ENCODE measurements around the gene MYBPH. TPM values are rescaled to one million over a fixed set of nuclear protein-coding genes. Genes with fewer than 3 reads are reported as not detected.

MYBPH gene
- total and polyA plus RNA-seq, 3 experiments from 2014 or later, result not detected

DNA sequence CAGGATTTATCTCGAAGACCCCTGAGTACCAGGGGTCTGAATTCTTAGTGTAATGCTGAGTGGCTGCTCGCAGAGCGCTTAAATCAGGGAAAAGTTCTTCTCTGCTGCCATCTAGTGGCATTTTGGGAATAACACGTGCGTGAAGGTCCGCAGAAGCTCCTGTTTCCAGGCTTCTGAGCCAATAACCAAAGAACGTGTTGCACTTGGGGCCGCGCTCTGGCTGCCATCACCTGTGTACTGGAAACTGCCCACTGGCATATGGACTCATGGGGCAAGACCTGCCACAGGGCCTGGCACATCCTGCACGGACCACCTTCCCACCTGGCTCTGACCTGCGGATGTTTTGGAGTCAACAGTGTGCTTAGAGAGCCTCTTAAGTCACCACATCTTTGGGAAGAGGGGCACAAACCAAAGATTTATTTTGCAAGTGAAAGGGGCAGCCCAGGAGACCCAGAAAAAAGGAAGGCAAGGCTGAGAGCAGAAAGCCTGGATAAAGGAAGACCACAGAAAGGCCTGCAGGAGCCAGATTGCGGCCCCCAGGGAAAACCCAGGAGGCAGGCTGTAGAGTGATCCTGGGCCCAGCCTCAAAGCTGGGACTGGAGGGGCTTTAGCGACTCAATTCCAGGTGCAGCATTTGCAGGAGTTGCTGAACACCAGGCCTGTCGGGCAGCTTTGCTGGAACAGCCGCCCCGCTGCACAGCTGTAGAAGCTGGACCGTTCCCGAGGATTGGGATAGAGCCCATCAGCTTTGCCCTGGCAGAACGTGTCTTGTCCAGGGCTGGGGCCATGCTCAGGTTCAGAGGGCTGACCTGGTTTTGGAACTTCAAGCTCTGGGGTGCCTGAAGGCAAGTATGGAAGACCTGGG, 40.9 kb upstream of the MYBPH start:
- no peaks in the 10 kb centered on the region for H3K36me3 ChIP-seq (ENCODE audit: insufficient read depth, low read length)
- DNase-seq, result peak; percentile 25 to 54 (median 38)
- Mint-ChIP-seq H3K9me3 (no peaks in the 10 kb centered on the region), H3K27ac (no peak overlapping the region), H3K4me3 (no peak overlapping the region), H3K27me3 (peaks cover 17 to 26% of the 10 kb centered on the region in 2 donors), H3K4me1 (peaks cover 0 to 7% (median 6%) of the 10 kb centered on the region in 3 donors), H3K36me3 (no peaks in the 10 kb centered on the region)
- H3K27ac ChIP-seq (ENCODE audit: low read depth, low read length), result no peak overlapping the region
- no peaks in the 10 kb centered on the region for H3K27me3 ChIP-seq (ENCODE audit: insufficient read depth, low read length, poor library complexity, severe bottlenecking)
- H3K9me3 ChIP-seq (ENCODE audit: low read length), result no peaks in the 10 kb centered on the region
- CTCF ChIA-PET, result interaction anchor here (1.0 to 6.1 kb wide), 8 partner anchors 8 to 182 kb away, joined by 3 to 57 read pairs (median 6); no protein-coding TSS in a partner anchor
- H3K4me1 ChIP-seq (ENCODE audit: insufficient read depth, low read length), result no peaks in the 10 kb centered on the region
- POLR2A ChIA-PET, result no interaction called here
- no peak overlapping the region for H3K4me3 ChIP-seq (ENCODE audit: low read length)

DNA sequence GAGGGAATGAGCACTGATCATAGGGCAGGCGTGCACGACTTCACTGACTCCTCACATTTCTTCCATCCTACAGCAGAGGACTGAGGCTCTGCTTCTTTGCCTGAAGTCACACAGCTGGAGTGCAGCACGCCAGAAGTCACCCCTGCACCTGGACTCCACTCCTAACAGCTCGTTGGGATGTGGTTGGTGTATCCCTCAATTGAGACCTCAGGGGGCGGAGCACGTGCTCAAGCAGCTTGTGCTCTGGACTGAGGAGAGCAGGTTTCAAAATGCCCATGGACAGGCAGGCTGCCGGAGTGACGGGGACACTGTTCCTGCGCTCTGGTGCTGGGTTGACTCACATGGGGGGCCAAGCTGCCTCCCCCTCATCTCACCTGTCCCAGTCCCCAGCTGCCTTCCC, 39.9 kb upstream of the MYBPH start:
- Mint-ChIP-seq H3K9me3 (no peaks in the 10 kb centered on the region), H3K27me3 (peaks cover 17 to 26% of the 10 kb centered on the region in 2 donors), H3K27ac (no peak overlapping the region), H3K4me3 (no peak overlapping the region), H3K36me3 (no peaks in the 10 kb centered on the region), H3K4me1 (peaks cover 0 to 7% (median 6%) of the 10 kb centered on the region in 3 donors)
- Histone ChIP-seq H3K4me1 (ENCODE audit: insufficient read depth, low read length) (no peaks in the 10 kb centered on the region), H3K27me3 (ENCODE audit: insufficient read depth, low read length, poor library complexity, severe bottlenecking) (no peaks in the 10 kb centered on the region), H3K9me3 (ENCODE audit: low read length) (no peaks in the 10 kb centered on the region), H3K27ac (ENCODE audit: low read depth, low read length) (no peak overlapping the region), H3K36me3 (ENCODE audit: insufficient read depth, low read length) (no peaks in the 10 kb centered on the region), H3K4me3 (ENCODE audit: low read length) (no peak overlapping the region)
- no peak for DNase-seq
- ChIA-PET CTCF (interaction anchor here (1.0 to 6.1 kb wide), 7 partner anchors 9 to 181 kb away, joined by 3 to 57 read pairs (median 7); no protein-coding TSS in a partner anchor), POLR2A (no interaction called here)

DNA sequence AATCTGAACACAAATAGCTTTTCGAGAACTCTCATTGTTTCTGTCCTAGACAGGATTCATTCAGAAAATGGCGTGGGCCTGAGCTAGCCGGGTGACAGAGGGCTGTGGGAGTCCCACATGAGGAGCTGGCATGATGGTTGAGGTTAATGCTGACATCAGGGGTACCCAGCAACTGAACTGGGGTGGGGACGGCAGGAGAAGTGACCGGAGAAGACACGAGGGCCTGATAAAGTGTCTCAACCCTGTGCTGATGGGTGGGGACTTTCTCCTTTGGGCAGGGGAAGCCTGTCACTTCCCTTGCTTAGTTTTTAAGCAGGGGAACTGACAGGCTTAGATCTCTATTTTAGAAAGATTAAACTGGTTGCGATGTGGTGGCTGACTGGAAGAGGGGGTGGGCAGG, 39.2 kb upstream of the MYBPH start:
- no peak for DNase-seq
- H3K36me3 Mint-ChIP-seq, result no peaks in the 10 kb centered on the region
- CTCF ChIA-PET, result interaction anchor here (1.6 to 6.1 kb wide), 4 partner anchors 9 to 174 kb away, joined by 7 to 57 read pairs (median 18); no protein-coding TSS in a partner anchor

DNA sequence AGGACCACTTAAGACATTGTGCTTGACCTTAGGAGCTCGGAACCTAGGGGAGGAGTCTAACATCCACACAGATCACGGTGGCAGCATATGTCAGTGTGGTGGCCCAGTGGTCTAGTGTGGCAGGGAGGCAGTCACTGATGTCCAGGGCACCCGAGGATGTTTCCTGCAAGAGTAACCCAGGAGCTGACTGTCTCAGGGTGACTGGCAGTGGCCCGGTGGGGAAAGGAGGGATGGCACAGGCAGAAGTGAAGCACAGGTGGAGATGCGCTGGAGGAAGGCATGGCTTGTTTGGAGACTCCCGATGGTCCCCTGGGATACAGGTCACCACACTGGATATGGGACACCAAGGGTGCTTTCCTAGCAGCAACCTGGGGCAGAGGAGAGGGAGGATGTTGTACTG, 37.5 kb upstream of the MYBPH start:
- H3K4me1 ChIP-seq (ENCODE audit: insufficient read depth, low read length), result no peaks in the 10 kb centered on the region
- peaks cover 13 to 17% of the 10 kb centered on the region in 2 donors for H3K27me3 Mint-ChIP-seq
- ChIA-PET POLR2A (no interaction called here), CTCF (interaction anchor here (1.1 kb wide), 1 partner anchor 173 kb away, joined by 4 read pairs; no protein-coding TSS in a partner anchor)
- no peaks in the 10 kb centered on the region for H3K36me3 ChIP-seq (ENCODE audit: insufficient read depth, low read length)
- no peak overlapping the region for H3K4me3 Mint-ChIP-seq
- H3K27ac ChIP-seq (ENCODE audit: low read depth, low read length), result no peak overlapping the region
- H3K27ac Mint-ChIP-seq, result no peak overlapping the region
- no peaks in the 10 kb centered on the region for H3K27me3 ChIP-seq (ENCODE audit: insufficient read depth, low read length, poor library complexity, severe bottlenecking)
- no peaks in the 10 kb centered on the region for H3K9me3 Mint-ChIP-seq
- no peaks in the 10 kb centered on the region for H3K36me3 Mint-ChIP-seq
- H3K9me3 ChIP-seq (ENCODE audit: low read length), result no peaks in the 10 kb centered on the region
- DNase-seq, result no peak
- no peak overlapping the region for H3K4me3 ChIP-seq (ENCODE audit: low read length)
- peaks cover 0 to 7% (median 6%) of the 10 kb centered on the region in 3 donors for H3K4me1 Mint-ChIP-seq

More for the DNA sequence above, 39.2 kb upstream of the MYBPH start:
- Histone ChIP-seq H3K36me3 (ENCODE audit: insufficient read depth, low read length) (no peaks in the 10 kb centered on the region), H3K27me3 (ENCODE audit: insufficient read depth, low read length, poor library complexity, severe bottlenecking) (no peaks in the 10 kb centered on the region), H3K27ac (ENCODE audit: low read depth, low read length) (no peak overlapping the region), H3K4me1 (ENCODE audit: insufficient read depth, low read length) (no peaks in the 10 kb centered on the region), H3K4me3 (ENCODE audit: low read length) (no peak overlapping the region), H3K9me3 (ENCODE audit: low read length) (no peaks in the 10 kb centered on the region)
- Mint-ChIP-seq H3K27ac (no peak overlapping the region), H3K4me3 (no peak overlapping the region), H3K27me3 (peaks cover 17 to 26% of the 10 kb centered on the region in 2 donors), H3K9me3 (no peaks in the 10 kb centered on the region), H3K4me1 (peaks cover 0 to 7% (median 6%) of the 10 kb centered on the region in 3 donors)
- POLR2A ChIA-PET, result no interaction called here

DNA sequence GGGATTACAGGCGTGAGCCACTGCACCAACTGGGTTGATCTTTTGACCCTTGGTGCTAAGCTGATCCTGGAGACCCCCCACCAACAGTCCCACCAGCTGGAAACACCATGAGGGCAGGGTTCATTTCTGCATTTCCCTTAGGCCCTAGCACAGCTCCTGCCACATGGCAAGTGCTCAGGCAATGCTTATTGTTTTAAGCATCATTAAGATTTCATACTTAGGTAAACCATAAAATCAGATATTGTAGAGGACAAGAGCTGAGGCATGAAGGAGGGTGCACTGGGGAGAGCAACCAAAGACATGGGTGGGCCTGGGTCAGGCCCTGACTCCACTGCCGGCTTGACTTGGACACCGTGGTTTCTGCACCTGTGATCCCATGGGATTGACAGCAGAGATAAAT, 36.2 kb upstream of the MYBPH start:
- Mint-ChIP-seq H3K9me3 (no peaks in the 10 kb centered on the region), H3K36me3 (no peaks in the 10 kb centered on the region), H3K4me3 (no peak overlapping the region), H3K27ac (no peak overlapping the region), H3K27me3 (peaks cover 12% of the 10 kb centered on the region in 2 donors), H3K4me1 (peaks cover 0 to 7% (median 6%) of the 10 kb centered on the region in 3 donors)
- no peak overlapping the region for H3K4me3 ChIP-seq (ENCODE audit: low read length)
- ChIA-PET CTCF (interaction anchor here (1.1 kb wide), 1 partner anchor 172 kb away, joined by 4 read pairs; no protein-coding TSS in a partner anchor), POLR2A (no interaction called here)
- no peak overlapping the region for H3K27ac ChIP-seq (ENCODE audit: low read depth, low read length)
- no peaks in the 10 kb centered on the region for H3K27me3 ChIP-seq (ENCODE audit: insufficient read depth, low read length, poor library complexity, severe bottlenecking)
- DNase-seq, result no peak
- H3K4me1 ChIP-seq (ENCODE audit: insufficient read depth, low read length), result no peaks in the 10 kb centered on the region
- no peaks in the 10 kb centered on the region for H3K9me3 ChIP-seq (ENCODE audit: low read length)
- no peaks in the 10 kb centered on the region for H3K36me3 ChIP-seq (ENCODE audit: insufficient read depth, low read length)

- H3K4me1 Mint-ChIP-seq, result peaks cover 0 to 4% (median under 1%) of the 10 kb centered on the region in 3 donors
- Histone ChIP-seq H3K4me1 (ENCODE audit: insufficient read depth, low read length) (no peaks in the 10 kb centered on the region), H3K27ac (ENCODE audit: low read depth, low read length) (no peak overlapping the region), H3K9me3 (ENCODE audit: low read length) (no peaks in the 10 kb centered on the region), H3K4me3 (ENCODE audit: low read length) (no peak overlapping the region), H3K27me3 (ENCODE audit: insufficient read depth, low read length, poor library complexity, severe bottlenecking) (no peaks in the 10 kb centered on the region), H3K36me3 (ENCODE audit: insufficient read depth, low read length) (no peaks in the 10 kb centered on the region)
- DNase-seq, result no peak
- no peaks in the 10 kb centered on the region for H3K9me3 Mint-ChIP-seq
- H3K36me3 Mint-ChIP-seq, result no peaks in the 10 kb centered on the region
- no peak overlapping the region for H3K4me3 Mint-ChIP-seq
- no peak overlapping the region for H3K27ac Mint-ChIP-seq
- H3K27me3 Mint-ChIP-seq, result peaks cover 6 to 7% of the 10 kb centered on the region in 2 donors
- POLR2A ChIA-PET, result no interaction called here
- CTCF ChIA-PET, result interaction anchor here (0.5 kb wide), 1 partner anchor 226 kb away, joined by 3 read pairs; no protein-coding TSS in a partner anchor
Observed at GRCh38 chr1:203210988-203211387, 35.4 kb upstream of the MYBPH start.

DNA sequence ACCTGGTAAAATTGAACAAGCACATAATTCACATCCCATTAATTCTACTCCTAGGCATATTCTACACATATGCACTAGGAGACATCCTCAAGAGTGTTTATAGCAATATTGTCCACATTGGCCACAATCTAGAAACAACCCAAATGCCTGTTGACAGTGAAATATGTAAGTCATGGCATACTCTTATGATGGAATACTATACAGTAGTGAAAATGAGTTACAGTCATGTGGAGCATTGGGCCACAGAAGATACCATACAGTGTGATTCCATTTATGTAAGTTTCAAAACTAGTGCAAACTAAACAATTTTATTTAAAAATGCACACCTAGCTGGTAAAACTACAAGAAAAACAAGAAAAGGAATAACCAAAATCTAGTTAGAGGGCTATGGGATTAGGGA, 34.7 kb upstream of the MYBPH start:
- DNase-seq, result no peak
- Mint-ChIP-seq H3K9me3 (no peaks in the 10 kb centered on the region), H3K4me3 (no peak overlapping the region), H3K36me3 (no peaks in the 10 kb centered on the region), H3K27me3 (peaks cover 6% of the 10 kb centered on the region in 2 donors), H3K27ac (no peak overlapping the region), H3K4me1 (peaks cover 0 to 3% (median 0%) of the 10 kb centered on the region in 3 donors)
- Histone ChIP-seq H3K27me3 (ENCODE audit: insufficient read depth, low read length, poor library complexity, severe bottlenecking) (no peaks in the 10 kb centered on the region), H3K4me1 (ENCODE audit: insufficient read depth, low read length) (no peaks in the 10 kb centered on the region), H3K9me3 (ENCODE audit: low read length) (no peaks in the 10 kb centered on the region), H3K27ac (ENCODE audit: low read depth, low read length) (no peak overlapping the region), H3K36me3 (ENCODE audit: insufficient read depth, low read length) (no peaks in the 10 kb centered on the region), H3K4me3 (ENCODE audit: low read length) (no peak overlapping the region)
- POLR2A ChIA-PET, result no interaction called here
- CTCF ChIA-PET, result no interaction called here

DNA sequence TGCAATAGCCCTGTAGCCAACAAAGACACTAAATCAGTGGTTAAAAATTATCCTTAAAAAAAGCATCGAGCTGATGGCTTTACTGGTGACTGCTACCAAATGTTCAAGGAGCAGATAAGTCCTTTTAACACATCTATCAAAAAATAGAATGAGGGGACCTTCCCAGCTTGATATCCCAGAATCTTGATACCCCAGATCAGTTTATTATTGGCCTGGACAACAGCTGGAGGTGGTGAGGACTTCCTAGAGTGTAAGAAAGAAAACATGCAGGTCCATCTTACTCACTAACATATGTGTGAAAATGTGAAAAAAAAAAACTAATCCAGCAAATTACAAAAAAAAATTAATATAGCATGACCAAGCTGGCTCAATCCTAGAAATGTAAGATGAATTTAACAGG, 32.6 kb upstream of the MYBPH start:
- Mint-ChIP-seq H3K4me1 (no peaks in the 10 kb centered on the region), H3K36me3 (no peaks in the 10 kb centered on the region), H3K4me3 (no peak overlapping the region), H3K9me3 (no peaks in the 10 kb centered on the region), H3K27ac (no peak overlapping the region), H3K27me3 (peaks cover 3 to 10% of the 10 kb centered on the region in 2 donors)
- ChIA-PET CTCF (interaction anchor here (5.6 kb wide), 1 partner anchor 9 kb away, joined by 28 read pairs; no protein-coding TSS in a partner anchor), POLR2A (no interaction called here)
- Histone ChIP-seq H3K4me1 (ENCODE audit: insufficient read depth, low read length) (no peaks in the 10 kb centered on the region), H3K27ac (ENCODE audit: low read depth, low read length) (no peak overlapping the region), H3K36me3 (ENCODE audit: insufficient read depth, low read length) (no peaks in the 10 kb centered on the region), H3K4me3 (ENCODE audit: low read length) (no peak overlapping the region), H3K9me3 (ENCODE audit: low read length) (no peaks in the 10 kb centered on the region), H3K27me3 (ENCODE audit: insufficient read depth, low read length, poor library complexity, severe bottlenecking) (no peaks in the 10 kb centered on the region)
- no peak for DNase-seq
